ENCODE data around the gene ZYX.

ZYX gene

DNA sequence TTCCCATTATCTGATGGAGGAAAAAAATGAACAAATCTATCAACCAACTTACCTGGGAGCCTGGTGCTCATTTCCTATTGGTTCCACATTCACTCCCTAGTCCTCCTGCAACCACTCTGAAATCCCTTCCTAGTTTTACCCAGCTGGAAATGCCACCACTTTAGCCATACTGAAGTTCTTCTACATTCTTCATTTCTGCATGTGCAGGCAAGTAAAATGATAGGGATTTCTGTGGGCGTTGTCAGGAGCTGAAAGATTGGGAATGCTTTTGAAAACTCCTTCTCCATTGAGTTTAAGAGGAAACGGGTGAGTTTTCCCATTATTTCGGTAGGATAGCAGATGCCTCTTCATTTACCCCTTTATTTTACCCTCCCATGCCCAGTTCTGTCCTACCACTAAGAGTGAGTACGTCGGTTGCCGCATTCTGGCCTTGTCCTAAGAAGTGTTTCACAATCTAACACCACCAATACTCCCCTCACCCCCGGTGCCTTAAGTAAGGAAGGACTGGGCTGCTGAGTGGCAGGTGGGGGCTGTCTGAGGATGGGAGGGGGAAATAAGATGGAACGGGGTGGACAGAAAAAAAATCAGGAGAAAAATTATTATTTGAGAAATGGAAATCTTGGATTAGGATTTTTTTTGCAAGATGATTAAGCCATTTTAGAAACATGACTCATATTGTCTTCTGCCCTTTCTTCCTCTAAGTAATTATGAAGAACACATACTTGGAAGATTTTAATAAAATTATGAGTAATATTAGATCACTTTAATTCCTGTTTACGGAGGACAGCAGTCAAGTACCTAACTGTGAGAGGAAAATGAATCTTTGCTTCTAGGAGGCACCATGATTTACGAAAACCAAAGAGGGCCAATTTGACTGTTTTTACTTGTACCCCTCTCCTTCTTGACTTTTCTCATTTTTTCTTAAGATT, 48.9 kb downstream of the ZYX start:
- Histone ChIP-seq H3K27me3 (peaks cover 2% of the 10 kb centered on the region; the same call in 1 of the 2 replicates), H3K36me3 (no peaks in the 10 kb centered on the region), H3K9me3 (no peaks in the 10 kb centered on the region), H3K4me3 (ENCODE audit: low read depth, low read length) (no peak overlapping the region), H3K4me1 (no peaks in the 10 kb centered on the region)
- DNase-seq, result no peak
- TF ChIP-seq, protein P1, sequence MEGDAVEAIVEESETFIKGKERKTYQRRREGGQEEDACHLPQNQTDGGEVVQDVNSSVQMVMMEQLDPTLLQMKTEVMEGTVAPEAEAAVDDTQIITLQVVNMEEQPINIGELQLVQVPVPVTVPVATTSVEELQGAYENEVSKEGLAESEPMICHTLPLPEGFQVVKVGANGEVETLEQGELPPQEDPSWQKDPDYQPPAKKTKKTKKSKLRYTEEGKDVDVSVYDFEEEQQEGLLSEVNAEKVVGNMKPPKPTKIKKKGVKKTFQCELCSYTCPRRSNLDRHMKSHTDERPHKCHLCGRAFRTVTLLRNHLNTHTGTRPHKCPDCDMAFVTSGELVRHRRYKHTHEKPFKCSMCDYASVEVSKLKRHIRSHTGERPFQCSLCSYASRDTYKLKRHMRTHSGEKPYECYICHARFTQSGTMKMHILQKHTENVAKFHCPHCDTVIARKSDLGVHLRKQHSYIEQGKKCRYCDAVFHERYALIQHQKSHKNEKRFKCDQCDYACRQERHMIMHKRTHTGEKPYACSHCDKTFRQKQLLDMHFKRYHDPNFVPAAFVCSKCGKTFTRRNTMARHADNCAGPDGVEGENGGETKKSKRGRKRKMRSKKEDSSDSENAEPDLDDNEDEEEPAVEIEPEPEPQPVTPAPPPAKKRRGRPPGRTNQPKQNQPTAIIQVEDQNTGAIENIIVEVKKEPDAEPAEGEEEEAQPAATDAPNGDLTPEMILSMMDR (IDR thresholded peaks at IDR 0.05; ENCODE audit: low read depth, low read length), result no peak

DNA sequence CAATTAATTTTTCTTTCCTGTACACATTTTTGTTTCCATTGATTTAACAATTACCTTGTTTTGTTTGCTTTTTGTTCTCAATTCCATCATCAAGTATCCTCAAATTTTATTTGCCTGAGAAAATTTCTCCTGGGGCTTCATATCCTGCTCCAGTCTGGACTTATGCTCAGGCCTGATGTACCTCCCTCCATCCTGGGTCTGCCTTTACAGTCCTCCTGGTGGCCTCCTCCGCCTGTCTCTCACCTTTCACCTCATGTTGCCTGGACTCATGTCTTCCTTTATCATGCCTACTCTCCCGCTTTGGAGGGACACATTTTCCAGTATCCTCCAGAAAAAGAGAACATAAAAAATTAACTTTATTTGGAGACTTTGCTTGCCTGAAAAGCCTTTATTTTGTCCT, 50.0 kb downstream of the ZYX start:
- TF ChIP-seq, protein P1 (IDR thresholded peaks at IDR 0.05; ENCODE audit: low read depth, low read length), result no peak
- no peaks in the 10 kb centered on the region for H3K9me3 ChIP-seq
- no peak overlapping the region for H3K4me3 ChIP-seq (ENCODE audit: low read depth, low read length)
- H3K4me1 ChIP-seq, result no peaks in the 10 kb centered on the region
- no peak for DNase-seq
- peaks cover 2% of the 10 kb centered on the region; the same call in 1 of the 2 replicates for H3K27me3 ChIP-seq
- H3K36me3 ChIP-seq, result no peaks in the 10 kb centered on the region

DNA sequence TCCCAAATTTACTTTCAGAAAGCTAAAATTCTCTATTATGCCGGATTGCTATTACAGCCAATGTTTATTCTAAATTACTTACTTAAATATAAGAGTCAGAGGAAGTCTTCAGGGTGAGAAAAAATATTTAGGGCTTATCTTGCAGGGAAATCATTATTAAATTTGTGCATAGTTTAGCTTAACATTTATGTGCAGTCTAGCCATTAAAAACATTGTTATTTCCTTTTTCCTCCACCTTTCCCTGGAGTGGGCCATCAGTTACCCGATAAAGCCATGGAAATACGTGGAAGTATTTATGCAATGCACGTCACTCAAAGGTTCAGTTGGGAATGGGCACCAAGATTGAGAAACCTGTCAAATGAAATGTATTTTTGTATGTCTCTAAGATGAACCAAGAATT, 52.6 kb downstream of the ZYX start:
- H3K27me3 ChIP-seq, result peaks cover 2% of the 10 kb centered on the region; the same call in 1 of the 2 replicates
- no peak overlapping the region for H3K4me3 ChIP-seq (ENCODE audit: low read depth, low read length)
- no peaks in the 10 kb centered on the region for H3K9me3 ChIP-seq
- no peaks in the 10 kb centered on the region for H3K4me1 ChIP-seq
- TF ChIP-seq, protein P1 (IDR thresholded peaks at IDR 0.05; ENCODE audit: low read depth, low read length), result no peak
- no peak for DNase-seq
- H3K36me3 ChIP-seq, result no peaks in the 10 kb centered on the region

DNA sequence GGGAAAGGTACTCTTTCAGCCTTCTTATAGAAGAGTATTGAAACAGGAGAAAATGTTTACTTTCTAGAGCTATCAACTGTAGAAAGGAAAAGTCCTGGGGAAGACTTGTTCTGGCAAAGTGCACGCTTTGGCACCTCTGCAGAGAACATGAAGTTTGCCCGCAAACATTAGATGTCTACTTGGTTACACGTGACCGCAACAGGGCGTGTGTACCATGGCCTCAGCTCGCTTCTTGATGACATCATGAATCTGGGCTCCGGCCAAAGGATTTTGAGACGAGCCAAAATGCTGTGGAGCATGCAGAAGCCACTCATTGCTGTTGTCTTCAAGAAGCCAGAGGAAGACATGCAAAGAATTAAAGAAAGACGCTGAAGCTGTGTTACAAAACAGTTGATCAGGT, 53.5 kb downstream of the ZYX start:
- Histone ChIP-seq H3K4me1 (no peaks in the 10 kb centered on the region), H3K36me3 (no peaks in the 10 kb centered on the region), H3K9me3 (no peaks in the 10 kb centered on the region), H3K4me3 (ENCODE audit: low read depth, low read length) (no peak overlapping the region), H3K27me3 (peaks cover 2% of the 10 kb centered on the region; the same call in 1 of the 2 replicates)
- peak; percentile 18 for DNase-seq
- TF ChIP-seq, protein P1 (IDR thresholded peaks at IDR 0.05; ENCODE audit: low read depth, low read length), result no peak

DNA sequence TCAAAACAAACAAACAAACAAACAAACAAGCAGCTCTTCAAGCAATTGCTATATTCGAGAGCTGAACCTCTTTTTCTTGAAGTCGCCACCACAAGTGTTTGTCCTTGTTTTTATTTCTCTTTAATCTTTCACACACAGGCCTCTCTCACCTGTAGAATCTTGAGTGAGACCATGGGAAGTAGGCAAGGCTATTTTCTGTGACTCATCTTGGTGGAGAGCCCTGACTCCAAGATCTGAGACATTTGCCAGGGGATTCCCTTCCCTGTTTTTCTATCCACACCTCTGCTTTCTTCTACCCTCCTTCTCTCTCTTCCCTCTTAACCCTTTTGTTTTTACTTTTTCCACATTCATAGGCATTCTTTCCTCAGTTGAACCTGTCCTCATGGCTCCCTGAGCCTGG, 54.1 kb downstream of the ZYX start:
- no peak overlapping the region for H3K4me3 ChIP-seq (ENCODE audit: low read depth, low read length)
- peaks cover 2% of the 10 kb centered on the region; the same call in 1 of the 2 replicates for H3K27me3 ChIP-seq
- no peak for DNase-seq
- no peaks in the 10 kb centered on the region for H3K9me3 ChIP-seq
- TF ChIP-seq, protein P1 (IDR thresholded peaks at IDR 0.05; ENCODE audit: low read depth, low read length), result no peak
- no peaks in the 10 kb centered on the region for H3K4me1 ChIP-seq
- no peaks in the 10 kb centered on the region for H3K36me3 ChIP-seq

All from BE2C (cell line).